ENCODE measurements around the gene ANKLE1.

- TF ChIP-seq POLR2A (IDR thresholded peaks at IDR 0.05; ENCODE audit: low read length): no peak
- no peak for TF ChIP-seq GATA1 (IDR thresholded peaks at IDR 0.05; ENCODE audit: low read depth, low read length)
Measured at GRCh38 chr19:17286752-17287151, 5.1 kb downstream of the ANKLE1 start.
